Left ventricle myocardium inferior (tissue), 1 donor: ENCODE measurements around the gene GTPBP1. TPM values are rescaled to one million over a fixed set of nuclear protein-coding genes. Genes with fewer than 3 reads are reported as not detected.

Source experiments
- DNase-seq: peaks from one replicate; pipeline ENCODE4 v3.0.0-alpha.2; 2020
- H3K27ac ChIP-seq: fragments of 200-600 bp; replicated peaks from 2 replicates; pipeline ENCODE4 v1.8.0; 2021
- H3K27me3 ChIP-seq: fragments of 200-600 bp; 2 replicates; pipeline ENCODE4 v1.8.0; 2021; ENCODE audit warnings: low read depth
- H3K36me3 ChIP-seq: fragments of 200-600 bp; 2 replicates; pipeline ENCODE4 v1.8.0; 2021
- H3K4me1 ChIP-seq: fragments of 200-600 bp; 2 replicates; pipeline ENCODE4 v1.8.0; 2021
- H3K4me3 ChIP-seq: fragments of 200-600 bp; 2 replicates; pipeline ENCODE4 v1.8.0; 2021; ENCODE audit warnings: mild to moderate bottlenecking, moderate library complexity
- H3K9me3 ChIP-seq: fragments of 200-600 bp; replicated peaks from 2 replicates; pipeline ENCODE4 v1.8.0; 2021
- intact Hi-C: fragments of 100-400 bp; cut with micrococcal nuclease; formaldehyde crosslinking; loops from one replicate; pipeline ENCODE4 v1.11.0; 2022
- total RNA-seq: library from RNA; stranded (reverse); fragmentation: NEBNext Ultra II Directional; extraction: Animal tissue kit (Norgen Biotek cat#: 25700); gene quantifications from one replicate; pipeline ENCODE4 v1.2.1, GENCODE V29; 2021
- TF ChIP-seq, protein P1 (sequence below): fragments of 200-600 bp; IDR thresholded peaks from 2 replicates; pipeline ENCODE4 v1.8.0; 2021; ENCODE audit warnings: antibody characterized with exemption, mild to moderate bottlenecking, borderline replicate concordance
- donor health status: DM: no; HTN: yes; CAD: no; lungs with severe emphysema.

GTPBP1 gene
- total RNA-seq, 1 donor from 2014 or later, result 28.9 TPM

DNA sequence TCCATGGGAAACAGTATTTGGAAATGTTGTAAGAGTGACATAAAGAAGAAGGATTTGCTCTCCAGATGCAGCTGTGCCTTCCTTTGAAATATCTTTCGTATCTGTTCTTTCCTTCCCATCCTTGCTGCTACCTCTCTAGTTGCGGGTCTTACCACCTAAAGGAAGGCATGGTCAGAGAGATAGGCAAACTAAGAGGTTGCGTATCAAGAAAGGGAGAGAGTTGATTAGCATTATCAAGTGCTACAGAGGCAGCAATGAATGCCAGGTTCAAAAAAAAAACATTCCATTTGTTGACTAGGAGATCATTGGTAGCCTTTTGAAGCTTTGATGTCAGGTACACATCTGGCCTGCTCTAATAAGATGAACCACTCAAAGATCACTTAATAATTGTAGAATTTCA, 4.6 kb downstream of the GTPBP1 start:
- Histone ChIP-seq H3K36me3 (peaks cover 18% of the 10 kb centered on the region), H3K4me3 (no peak overlapping the region), H3K4me1 (peaks cover 90% of the 10 kb centered on the region), H3K27ac (no peak overlapping the region), H3K9me3 (no peaks in the 10 kb centered on the region), H3K27me3 (no peaks in the 10 kb centered on the region)
- TF ChIP-seq, protein P1, sequence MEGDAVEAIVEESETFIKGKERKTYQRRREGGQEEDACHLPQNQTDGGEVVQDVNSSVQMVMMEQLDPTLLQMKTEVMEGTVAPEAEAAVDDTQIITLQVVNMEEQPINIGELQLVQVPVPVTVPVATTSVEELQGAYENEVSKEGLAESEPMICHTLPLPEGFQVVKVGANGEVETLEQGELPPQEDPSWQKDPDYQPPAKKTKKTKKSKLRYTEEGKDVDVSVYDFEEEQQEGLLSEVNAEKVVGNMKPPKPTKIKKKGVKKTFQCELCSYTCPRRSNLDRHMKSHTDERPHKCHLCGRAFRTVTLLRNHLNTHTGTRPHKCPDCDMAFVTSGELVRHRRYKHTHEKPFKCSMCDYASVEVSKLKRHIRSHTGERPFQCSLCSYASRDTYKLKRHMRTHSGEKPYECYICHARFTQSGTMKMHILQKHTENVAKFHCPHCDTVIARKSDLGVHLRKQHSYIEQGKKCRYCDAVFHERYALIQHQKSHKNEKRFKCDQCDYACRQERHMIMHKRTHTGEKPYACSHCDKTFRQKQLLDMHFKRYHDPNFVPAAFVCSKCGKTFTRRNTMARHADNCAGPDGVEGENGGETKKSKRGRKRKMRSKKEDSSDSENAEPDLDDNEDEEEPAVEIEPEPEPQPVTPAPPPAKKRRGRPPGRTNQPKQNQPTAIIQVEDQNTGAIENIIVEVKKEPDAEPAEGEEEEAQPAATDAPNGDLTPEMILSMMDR, result no peak
- intact Hi-C loops, result no loop called here
- DNase-seq, result no peak

DNA sequence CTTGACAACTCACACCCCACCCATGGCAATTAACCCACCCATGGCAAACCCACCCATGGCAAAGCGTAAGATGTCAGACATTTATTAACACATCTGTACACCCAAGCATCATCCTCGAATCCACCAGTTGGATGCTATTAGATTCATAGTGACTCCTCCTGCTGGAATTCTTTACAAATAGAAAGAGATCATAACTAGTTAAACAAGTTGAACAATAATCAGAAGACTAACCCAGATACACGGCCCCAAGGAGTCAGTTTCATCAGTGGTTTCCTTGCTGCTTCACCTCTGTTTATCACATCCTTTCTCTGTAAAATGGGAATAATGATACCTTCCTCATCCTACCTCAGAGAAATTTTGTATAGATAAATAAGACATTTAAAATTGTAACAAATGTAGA, 5.1 kb downstream of the GTPBP1 start:
- Histone ChIP-seq H3K27ac (no peak overlapping the region), H3K4me1 (peaks cover 91% of the 10 kb centered on the region), H3K36me3 (peaks cover 23% of the 10 kb centered on the region), H3K4me3 (no peak overlapping the region), H3K9me3 (no peaks in the 10 kb centered on the region), H3K27me3 (no peaks in the 10 kb centered on the region)
- TF ChIP-seq, protein P1, result no peak
- intact Hi-C loops, result no loop called here
- no peak for DNase-seq

- Histone ChIP-seq H3K27ac (no peak overlapping the region), H3K36me3 (peaks cover 41% of the 10 kb centered on the region), H3K9me3 (no peaks in the 10 kb centered on the region), H3K4me3 (no peak overlapping the region), H3K27me3 (no peaks in the 10 kb centered on the region), H3K4me1 (peaks cover 74% of the 10 kb centered on the region)
- DNase-seq, result no peak
- TF ChIP-seq, protein P1, result no peak
- intact Hi-C loops, result no loop called here
These were observed 6.9 kb downstream of the GTPBP1 start for GRCh38 chr22:38712486-38713207.

- TF ChIP-seq, protein P1, result no peak
- Histone ChIP-seq H3K36me3 (peaks cover 44% of the 10 kb centered on the region), H3K9me3 (no peaks in the 10 kb centered on the region), H3K27ac (no peak overlapping the region), H3K27me3 (no peaks in the 10 kb centered on the region), H3K4me3 (no peak overlapping the region), H3K4me1 (peaks cover 72% of the 10 kb centered on the region)
- no peak for DNase-seq
- intact Hi-C loops, result no loop called here
These were observed 8.2 kb downstream of the GTPBP1 start for GRCh38 chr22:38713921-38714320.

DNA sequence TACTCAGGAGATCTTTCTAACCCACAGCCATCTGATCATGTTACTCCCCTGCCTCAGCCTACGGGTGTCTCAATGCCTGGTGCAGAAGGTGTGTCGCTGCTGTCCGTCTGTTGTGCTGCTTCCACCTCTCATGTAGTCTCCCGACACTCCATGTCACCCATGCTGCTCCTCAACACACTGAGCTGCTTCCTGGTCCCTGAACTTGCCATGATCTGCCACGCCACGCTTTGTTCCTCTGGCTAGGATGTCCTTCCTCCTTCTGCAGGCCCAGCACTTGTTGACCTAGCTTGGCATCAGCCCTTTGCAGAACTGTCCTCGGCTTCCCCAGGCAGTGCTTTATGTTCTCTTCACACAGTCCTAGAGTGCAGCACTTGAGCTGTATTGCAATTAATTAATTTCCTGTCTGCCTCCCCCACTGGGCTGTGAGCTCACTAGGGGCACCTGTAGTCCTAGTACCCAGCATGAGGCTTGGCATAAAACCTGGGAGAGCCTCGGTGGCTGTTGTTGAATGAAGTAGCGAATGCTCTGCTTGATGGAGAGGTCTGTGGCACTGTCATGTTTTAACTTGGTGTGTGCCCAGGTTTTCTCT, 9.5 kb downstream of the GTPBP1 start:
- H3K4me3 ChIP-seq, result no peak overlapping the region
- no peak for DNase-seq
- H3K4me1 ChIP-seq, result peaks cover 58% of the 10 kb centered on the region
- H3K27me3 ChIP-seq, result no peaks in the 10 kb centered on the region
- intact Hi-C loops, result no loop called here
- H3K36me3 ChIP-seq, result peaks cover 41% of the 10 kb centered on the region
- H3K27ac ChIP-seq, result no peak overlapping the region
- H3K9me3 ChIP-seq, result no peaks in the 10 kb centered on the region
- TF ChIP-seq, protein P1, result no peak
